ENCODE measurements around the gene COQ8B. TPM values are rescaled to one million over a fixed set of nuclear protein-coding genes. Genes with fewer than 3 reads are reported as not detected.

Gene COQ8B
- total RNA-seq, 1 donor from 2014 or later = 72.4 TPM

Other genes with a start within 250 kb of the COQ8B start
- 0.31 and 1.3 TPM in 2 replicates for gene SPTBN4, start 249.9 kb downstream of the COQ8B start, total RNA-seq
- 27.8 and 32.2 TPM in 2 replicates for gene SHKBP1, start 140.0 kb downstream of the COQ8B start, total RNA-seq
- 3.7 and 11.0 TPM in 2 replicates for gene LTBP4, start 115.5 kb downstream of the COQ8B start, total RNA-seq
- 75.4 and 112 TPM in 2 replicates for gene NUMBL, start 26.2 kb downstream of the COQ8B start, total RNA-seq
- 14.1 and 15.6 TPM in 2 replicates for gene ITPKC, start 226 bp upstream of the COQ8B start, total RNA-seq
- 2.2 and 3.6 TPM in 2 replicates for gene ACTMAP, start 33.6 kb upstream of the COQ8B start, total RNA-seq
- 37.3 and 52.8 TPM in 2 replicates for gene SNRPA, start 34.3 kb upstream of the COQ8B start, total RNA-seq
- gene MIA, start 58.6 kb upstream of the COQ8B start, total RNA-seq = not detected in 2 replicates
- 19.6 and 21.4 TPM in 2 replicates for gene RAB4B, start 61.4 kb upstream of the COQ8B start, total RNA-seq
- 59.3 and 65.8 TPM in 2 replicates for gene EGLN2, start 82.3 kb upstream of the COQ8B start, total RNA-seq
- not detected in 2 replicates for gene CYP2A6, start 133.6 kb upstream of the COQ8B start, total RNA-seq
- gene CYP2A7, start 165.3 kb upstream of the COQ8B start, total RNA-seq = not detected in 2 replicates

Measured in myocyte (in vitro differentiated cells).